Measurements from ENCODE around the gene C1orf35.

The C1orf35 gene

DNA sequence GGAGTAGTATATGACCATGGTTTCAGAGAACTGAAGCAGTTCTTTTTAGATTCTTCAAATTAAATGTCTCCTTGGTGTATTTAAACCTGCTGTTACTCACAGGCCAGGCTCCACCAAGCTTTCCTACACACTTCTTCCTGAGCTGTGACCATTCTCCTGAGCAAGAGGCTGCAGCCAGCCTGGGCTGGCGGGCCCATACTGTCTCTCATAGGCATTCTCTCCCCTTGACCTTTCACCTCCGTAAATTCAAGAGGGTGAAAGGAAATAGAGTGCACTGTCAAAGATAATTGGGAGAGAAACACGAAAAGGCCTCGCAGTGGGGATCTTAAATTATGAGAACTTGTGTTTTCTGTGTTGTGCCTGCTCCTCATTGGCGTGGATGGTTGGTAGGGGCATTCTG, 18.3 kb downstream of the C1orf35 start:
- peak overlapping the region; percentile 99 for H3K27ac ChIP-seq

DNA sequence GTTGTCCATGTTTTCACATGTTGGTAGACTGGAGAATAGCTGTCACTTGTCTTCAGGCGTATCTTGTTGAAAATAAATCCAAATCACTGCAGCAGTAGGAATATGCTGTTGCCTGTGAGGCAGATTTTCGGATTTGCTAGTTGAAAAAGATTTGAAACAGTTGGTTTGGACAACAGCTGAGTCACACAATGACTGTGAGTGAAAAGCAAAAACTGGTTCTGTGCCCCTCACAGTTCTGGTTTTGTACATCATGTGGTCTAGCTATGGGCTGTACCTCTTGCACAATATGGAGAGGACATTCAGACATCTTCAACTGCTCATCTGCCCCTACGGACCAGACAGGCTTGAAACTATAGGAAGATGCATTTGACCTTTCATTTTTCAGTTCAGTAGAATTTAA, 18.8 kb downstream of the C1orf35 start:
- H3K27ac ChIP-seq, result peak overlapping the region; percentile 99
- TF ChIP-seq, protein P1, sequence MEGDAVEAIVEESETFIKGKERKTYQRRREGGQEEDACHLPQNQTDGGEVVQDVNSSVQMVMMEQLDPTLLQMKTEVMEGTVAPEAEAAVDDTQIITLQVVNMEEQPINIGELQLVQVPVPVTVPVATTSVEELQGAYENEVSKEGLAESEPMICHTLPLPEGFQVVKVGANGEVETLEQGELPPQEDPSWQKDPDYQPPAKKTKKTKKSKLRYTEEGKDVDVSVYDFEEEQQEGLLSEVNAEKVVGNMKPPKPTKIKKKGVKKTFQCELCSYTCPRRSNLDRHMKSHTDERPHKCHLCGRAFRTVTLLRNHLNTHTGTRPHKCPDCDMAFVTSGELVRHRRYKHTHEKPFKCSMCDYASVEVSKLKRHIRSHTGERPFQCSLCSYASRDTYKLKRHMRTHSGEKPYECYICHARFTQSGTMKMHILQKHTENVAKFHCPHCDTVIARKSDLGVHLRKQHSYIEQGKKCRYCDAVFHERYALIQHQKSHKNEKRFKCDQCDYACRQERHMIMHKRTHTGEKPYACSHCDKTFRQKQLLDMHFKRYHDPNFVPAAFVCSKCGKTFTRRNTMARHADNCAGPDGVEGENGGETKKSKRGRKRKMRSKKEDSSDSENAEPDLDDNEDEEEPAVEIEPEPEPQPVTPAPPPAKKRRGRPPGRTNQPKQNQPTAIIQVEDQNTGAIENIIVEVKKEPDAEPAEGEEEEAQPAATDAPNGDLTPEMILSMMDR (conservative IDR thresholded peaks at IDR 0.05), result no peak
- no peak for TF ChIP-seq ZFX (IDR thresholded peaks at IDR 0.05)

More for the DNA sequence above, 18.3 kb downstream of the C1orf35 start:
- TF ChIP-seq, protein P1 (conservative IDR thresholded peaks at IDR 0.05), result no peak
- no peak for TF ChIP-seq ZFX (IDR thresholded peaks at IDR 0.05)

DNA sequence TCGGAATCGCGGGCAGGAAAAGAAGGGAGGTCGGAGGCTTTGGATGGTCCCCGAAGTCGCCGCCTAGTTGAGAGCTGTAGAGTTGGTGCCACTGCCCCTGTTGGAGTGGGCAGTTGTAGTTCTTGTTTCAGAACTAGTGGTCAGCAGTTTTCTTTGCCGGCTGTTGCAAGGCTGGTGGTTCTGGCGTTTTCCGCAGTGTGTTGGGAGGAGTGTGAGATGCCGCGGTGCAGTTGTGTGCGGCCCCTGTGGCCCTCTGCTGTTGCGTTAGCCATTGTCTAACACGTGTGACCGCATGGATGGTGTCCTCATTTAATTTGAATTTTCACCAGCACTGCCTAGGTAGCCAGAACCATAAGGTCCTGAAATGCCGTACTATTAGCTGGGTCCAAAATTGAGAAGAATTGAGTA, 19.2 kb downstream of the C1orf35 start:
- TF ChIP-seq ZFX (IDR thresholded peaks at IDR 0.05), result no peak
- TF ChIP-seq, protein P1 (conservative IDR thresholded peaks at IDR 0.05), result no peak
- H3K27ac ChIP-seq, result peak overlapping the region; percentile 99

DNA sequence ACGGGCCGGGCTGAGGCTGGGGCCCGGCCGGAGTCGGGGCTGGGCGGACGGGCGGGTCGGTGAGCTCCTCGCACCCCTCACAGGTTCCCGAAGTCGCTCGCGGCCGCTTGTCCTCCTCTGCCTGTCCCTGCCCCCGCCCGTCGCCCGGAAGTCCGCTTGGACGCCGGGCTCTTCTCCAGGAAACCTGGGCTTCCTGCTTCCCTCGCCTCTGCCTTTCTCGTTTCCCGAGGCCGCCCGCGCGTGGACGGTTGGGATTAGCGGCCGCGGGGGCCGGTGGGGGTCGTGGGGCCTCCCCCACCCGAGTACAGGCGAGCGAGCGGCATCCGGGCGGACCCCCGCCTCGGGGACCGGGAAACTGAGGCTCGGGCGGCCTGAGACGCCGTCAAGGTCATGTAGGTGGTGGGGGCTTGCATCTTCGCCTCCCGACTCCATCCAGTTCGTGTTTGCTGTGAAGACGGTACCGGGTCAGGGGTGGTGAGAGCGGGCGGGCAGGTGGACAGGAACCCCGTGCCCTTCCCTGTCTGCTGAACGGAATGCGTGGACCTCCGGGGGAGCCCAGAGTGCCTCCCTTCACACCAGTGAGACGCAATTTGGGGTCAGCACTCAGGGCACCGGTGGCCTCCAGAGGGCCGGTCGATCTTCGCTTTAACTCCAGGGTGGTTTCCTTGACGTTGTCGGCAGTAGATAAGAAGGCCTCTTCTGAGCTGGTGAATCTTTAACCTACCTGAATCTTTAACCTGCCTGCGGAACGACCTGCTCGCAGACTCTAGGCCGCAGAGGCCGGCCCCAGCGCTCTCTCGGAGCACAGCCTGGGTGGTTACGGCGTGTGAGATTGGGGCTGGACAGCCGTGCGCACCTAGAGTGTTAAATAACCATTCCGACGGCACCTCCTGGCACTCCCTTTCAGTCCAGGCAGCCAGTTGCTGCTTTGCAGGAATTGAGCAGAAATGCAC, 19.9 kb downstream of the C1orf35 start:
- TF ChIP-seq ZFX (IDR thresholded peaks at IDR 0.05), result peak; percentile 42
- TF ChIP-seq, protein P1 (conservative IDR thresholded peaks at IDR 0.05), result no peak
- H3K27ac ChIP-seq, result peak overlapping the region; percentile 99

DNA sequence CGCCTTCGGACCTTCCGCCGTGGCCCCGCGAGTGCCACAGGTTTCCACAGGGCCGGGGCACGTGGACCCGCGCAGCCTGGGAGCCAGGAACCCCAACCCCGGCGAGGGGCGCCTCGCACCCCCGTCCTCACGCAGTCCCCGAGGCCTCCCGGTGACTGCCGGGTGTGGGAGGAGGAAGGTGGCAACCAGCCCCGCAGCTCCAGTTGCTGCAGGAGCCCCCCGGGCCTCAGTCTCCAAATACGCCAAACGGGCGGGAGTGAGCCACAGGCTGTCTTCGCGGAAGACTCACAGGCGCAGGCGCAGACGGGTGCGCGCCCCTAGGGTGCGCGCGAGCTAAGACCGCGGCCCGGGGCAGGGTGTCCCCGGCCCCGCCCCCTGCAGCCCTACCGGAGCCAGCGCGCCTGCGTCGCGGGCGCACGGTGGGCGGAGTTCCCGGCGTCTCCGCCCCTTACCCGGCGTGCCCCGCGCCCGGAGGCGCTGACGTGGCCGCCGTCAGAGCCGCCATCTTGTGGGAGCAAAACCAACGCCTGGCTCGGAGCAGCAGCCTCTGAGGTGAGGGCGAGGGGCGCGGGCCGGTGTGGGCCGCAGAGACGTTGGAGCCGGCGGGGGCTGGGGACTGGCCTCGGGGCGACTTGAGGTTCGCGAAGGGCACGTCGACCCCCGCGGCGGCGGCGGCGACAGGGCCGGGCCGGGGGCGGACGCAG, 20.8 kb downstream of the C1orf35 start, which contains the start of gene ARF1:
TSS of gene ARF1 (plus strand) at position 495 of the 704 bp plus-strand sequence. CDS start 14,407 bp downstream, outside the sequence.
- H3K27ac ChIP-seq, result peak within 1 kb of the TSS; percentile 99
- TF ChIP-seq ZFX (IDR thresholded peaks at IDR 0.05), result 0 out of 2 replicates have a peak, but pooled peaks have one; percentile 43
- TF ChIP-seq, protein P1 (conservative IDR thresholded peaks at IDR 0.05), result no peak

DNA sequence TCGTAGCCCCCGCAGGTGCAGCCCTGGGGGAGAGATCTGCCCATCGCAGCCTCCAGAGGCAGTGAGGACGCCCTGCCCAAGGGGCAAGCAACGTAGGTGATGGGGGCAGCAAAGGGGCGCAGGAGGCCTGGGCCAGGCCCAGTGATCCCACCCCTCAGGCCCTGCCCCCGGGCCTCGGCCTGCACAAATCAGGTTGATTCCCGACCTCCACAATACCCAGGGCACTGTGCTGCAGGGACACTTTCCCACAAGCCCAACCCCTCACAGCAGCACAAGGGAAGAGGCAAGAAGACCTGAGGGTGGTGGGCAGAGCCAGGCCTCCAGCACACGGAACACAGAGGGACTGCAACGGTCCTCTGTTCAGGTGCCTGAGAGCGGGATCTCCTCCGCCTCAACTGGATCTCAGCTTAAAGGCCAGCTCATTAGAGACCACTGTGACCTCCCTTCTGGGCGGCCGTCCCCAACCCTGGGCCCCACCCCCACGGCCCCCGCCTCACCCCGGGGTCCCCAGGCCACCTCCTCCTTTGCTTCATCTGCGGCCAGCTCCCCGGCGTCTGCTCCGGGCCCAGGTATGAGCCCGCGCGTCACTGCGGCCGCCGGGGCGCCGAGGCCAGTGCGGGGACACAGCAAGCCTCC, 21.4 kb downstream of the C1orf35 start:
- peak overlapping the region; percentile 99 for H3K27ac ChIP-seq
- TF ChIP-seq ZFX (IDR thresholded peaks at IDR 0.05), result peak; percentile 45; the same call in 1 of the 2 replicates
- TF ChIP-seq, protein P1 (conservative IDR thresholded peaks at IDR 0.05), result no peak

Measured in C4-2B (cell line).